Endometrial microvascular endothelial cells (primary cell): ENCODE measurements around the gene EHD4. TPM values are rescaled to one million over a fixed set of nuclear protein-coding genes. Genes with fewer than 3 reads are reported as not detected.

Experiments
- in situ Hi-C: cut with HindIII; loops from 2 replicates; pipeline ENCODE4 v1.10.0; 2017; ENCODE audit warnings: low sequenced_read_pairs, low pct_unique_long_range_greater_than_20kb; ENCODE audit errors: inconsistent ontology term
- total RNA-seq: library from RNA; depleted of rRNA; stranded (reverse); fragments of >200 nt; gene quantifications from one replicate; pipeline ENCODE4 v1.2.3, GENCODE V29; 2015; ENCODE audit errors: inconsistent ontology term

The EHD4 gene
- total RNA-seq, 1 donor from 2014 or later: 168 TPM

DNA sequence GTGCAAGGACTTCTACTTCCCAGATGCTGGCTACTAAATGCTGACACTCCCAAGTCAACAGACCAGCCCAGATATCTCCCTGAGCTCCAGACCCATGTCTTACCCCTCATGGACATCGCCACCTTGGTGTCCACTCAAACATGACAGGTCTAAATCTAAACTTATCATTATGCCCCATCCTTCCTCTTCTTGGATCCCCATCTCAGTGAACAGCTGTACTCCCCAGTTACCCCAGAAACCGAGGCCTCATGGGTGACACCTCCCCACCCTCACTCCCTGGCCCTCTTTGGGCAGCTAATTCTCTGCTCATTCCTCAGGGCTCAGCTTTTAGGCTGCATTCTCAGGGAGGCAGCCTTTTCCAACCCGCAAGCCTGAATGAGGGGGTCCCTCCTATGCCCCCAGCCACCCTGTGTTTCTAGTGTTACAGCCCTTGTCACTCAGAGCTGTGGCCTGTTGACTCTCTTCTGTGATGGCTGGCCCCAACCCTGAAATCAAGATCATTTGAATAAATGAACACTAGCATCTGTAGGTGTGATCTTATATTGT is 5.4 kb downstream of the EHD4 start:
- in situ Hi-C loops: no loop called here

GRCh38 chr15:41966414-41966812 is 5.9 kb downstream of the EHD4 start:
- in situ Hi-C loops: no loop called here

- in situ Hi-C loops: no loop called here
Measured at GRCh38 chr15:41965441-41966413, 6.6 kb downstream of the EHD4 start.

GRCh38 chr15:41961595-41962202 is 10.7 kb downstream of the EHD4 start:
- in situ Hi-C loops: no loop called here

- in situ Hi-C loops: no loop called here
Measured at GRCh38 chr15:41961001-41961518, 11.3 kb downstream of the EHD4 start.

DNA sequence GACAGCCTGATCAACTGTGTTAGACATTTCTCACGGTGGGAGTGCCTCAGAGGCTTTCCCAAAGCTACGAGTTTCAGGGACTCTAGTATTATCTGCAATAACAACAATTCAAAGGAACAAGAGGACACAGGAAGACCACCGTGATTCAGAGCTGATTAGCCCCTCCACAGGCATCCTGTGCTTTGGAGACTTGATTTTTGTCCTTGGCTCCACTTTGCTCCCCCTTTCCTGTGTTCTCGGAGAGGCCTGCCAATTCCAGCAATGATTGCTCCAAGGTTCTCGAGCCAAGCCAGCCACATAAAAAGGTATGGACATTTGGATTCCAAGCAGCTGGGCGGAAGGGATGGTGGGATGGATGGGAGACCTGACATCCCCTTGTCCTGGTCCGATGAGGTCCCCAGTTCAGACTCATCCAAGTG is 14.3 kb downstream of the EHD4 start:
- in situ Hi-C loops: no loop called here

GRCh38 chr15:41957021-41957897 is 15.1 kb downstream of the EHD4 start:
- in situ Hi-C loops: no loop called here

- in situ Hi-C loops: no loop called here
Measured at GRCh38 chr15:41955807-41956525, 16.4 kb downstream of the EHD4 start.

GRCh38 chr15:41955100-41955499 is 17.3 kb downstream of the EHD4 start:
- in situ Hi-C loops: no loop called here

DNA sequence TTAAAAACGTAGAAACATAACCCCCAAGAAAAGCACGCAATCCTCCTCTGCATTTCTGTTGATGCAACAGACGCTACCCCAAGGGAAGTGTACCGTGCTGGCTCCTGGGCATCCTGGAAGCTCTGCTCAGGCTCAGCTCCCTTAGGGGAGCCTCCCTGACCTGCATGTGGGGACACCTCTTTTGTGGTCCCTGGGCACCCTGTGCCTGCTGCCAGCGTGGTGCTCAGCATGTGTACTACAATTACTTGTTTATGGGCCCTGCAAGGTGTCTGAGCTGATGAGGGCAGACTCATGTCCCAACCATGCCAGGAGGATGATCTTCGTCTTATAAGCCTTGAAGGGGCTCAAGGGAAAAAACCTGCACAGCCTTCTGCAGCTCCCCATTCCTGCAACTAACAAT is 18.3 kb downstream of the EHD4 start:
- in situ Hi-C loops: no loop called here

- in situ Hi-C loops: no loop called here
Measured at GRCh38 chr15:41952013-41952563, 20.3 kb downstream of the EHD4 start.

- in situ Hi-C loops: no loop called here
Measured at GRCh38 chr15:41951571-41951970, 20.8 kb downstream of the EHD4 start.

DNA sequence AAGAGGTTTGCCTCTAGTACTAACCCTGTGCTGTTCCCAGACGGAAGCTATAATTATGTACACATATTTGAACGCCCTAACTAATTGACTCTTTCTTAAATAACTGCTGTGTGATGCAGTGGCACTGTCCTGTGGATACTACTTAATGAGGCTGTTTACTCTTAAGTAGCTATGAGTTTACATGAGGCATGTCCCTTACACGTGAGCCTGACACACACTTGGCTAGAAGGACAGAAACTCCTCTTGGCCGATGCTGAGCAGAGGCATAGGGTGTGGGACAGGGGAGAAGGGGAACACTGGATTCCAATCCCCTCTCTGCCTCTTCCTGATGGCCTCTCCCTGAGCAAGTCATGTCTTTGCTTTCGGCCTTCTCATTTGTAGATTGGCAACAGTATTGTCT is 21.9 kb downstream of the EHD4 start:
- in situ Hi-C loops: no loop called here

GRCh38 chr15:41950127-41950483 is 22.3 kb downstream of the EHD4 start:
- in situ Hi-C loops: no loop called here

GRCh38 chr15:41949401-41950126 is 22.8 kb downstream of the EHD4 start:
- in situ Hi-C loops: no loop called here

GRCh38 chr15:41948490-41948889 is 23.9 kb downstream of the EHD4 start:
- in situ Hi-C loops: no loop called here

GRCh38 chr15:41946970-41947369 is 25.4 kb downstream of the EHD4 start:
- in situ Hi-C loops: no loop called here
